ENCODE data around the gene SLC12A7.

DNA sequence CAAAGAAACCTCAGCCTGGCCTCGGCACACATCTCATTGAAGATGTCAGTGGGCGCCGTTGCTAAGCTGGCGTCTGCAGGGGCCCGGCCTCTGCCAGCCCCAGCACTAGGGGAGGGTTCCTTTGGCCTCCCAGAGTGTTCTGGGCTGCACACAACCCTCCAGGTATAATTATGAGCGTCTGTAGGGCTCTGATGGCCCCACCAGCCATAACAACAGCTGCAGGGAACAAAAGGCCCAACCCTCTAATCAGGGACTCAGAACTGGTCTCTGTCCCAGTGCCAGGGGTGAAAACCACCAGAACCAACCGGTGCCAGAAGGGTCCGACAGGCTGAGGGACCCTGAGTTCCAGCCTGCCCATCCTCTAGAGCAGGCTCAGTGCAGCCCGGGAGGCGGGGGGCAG lies 39.5 kb upstream of the SLC12A7 start:
- TF ChIP-seq, protein P1, sequence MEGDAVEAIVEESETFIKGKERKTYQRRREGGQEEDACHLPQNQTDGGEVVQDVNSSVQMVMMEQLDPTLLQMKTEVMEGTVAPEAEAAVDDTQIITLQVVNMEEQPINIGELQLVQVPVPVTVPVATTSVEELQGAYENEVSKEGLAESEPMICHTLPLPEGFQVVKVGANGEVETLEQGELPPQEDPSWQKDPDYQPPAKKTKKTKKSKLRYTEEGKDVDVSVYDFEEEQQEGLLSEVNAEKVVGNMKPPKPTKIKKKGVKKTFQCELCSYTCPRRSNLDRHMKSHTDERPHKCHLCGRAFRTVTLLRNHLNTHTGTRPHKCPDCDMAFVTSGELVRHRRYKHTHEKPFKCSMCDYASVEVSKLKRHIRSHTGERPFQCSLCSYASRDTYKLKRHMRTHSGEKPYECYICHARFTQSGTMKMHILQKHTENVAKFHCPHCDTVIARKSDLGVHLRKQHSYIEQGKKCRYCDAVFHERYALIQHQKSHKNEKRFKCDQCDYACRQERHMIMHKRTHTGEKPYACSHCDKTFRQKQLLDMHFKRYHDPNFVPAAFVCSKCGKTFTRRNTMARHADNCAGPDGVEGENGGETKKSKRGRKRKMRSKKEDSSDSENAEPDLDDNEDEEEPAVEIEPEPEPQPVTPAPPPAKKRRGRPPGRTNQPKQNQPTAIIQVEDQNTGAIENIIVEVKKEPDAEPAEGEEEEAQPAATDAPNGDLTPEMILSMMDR (IDR thresholded peaks at IDR 0.05) = no peak
- TF ChIP-seq POLR2A (IDR thresholded peaks at IDR 0.05) = no peak

Data from testis (tissue), 2 donors.